HG03575 (cell line): Measurements from ENCODE around the gene EIF4E2.

ENCODE experiments used
- ATAC-seq: cut with Tn5 transposase; IDR thresholded peaks from one replicate; pipeline ENCODE4 v1.9.1; 2021; ENCODE audit not compliant: unreplicated experiment, insufficient number of reproducible peaks, low FRiP score; ENCODE audit errors: extremely low read depth

The EIF4E2 gene

GRCh38 chr2:232584238-232584637, 33.7 kb downstream of the EIF4E2 start:
- no peak for ATAC-seq

- ATAC-seq, result no peak
Measured at GRCh38 chr2:232586943-232587505, 36.5 kb downstream of the EIF4E2 start.

GRCh38 chr2:232587512-232587911, 37.0 kb downstream of the EIF4E2 start:
- ATAC-seq, result no peak

GRCh38 chr2:232588031-232588430, 37.5 kb downstream of the EIF4E2 start:
- ATAC-seq, result no peak

- no peak for ATAC-seq
Measured at GRCh38 chr2:232588680-232589585, 38.4 kb downstream of the EIF4E2 start.

- ATAC-seq, result no peak
Measured at GRCh38 chr2:232592772-232593395, 42.4 kb downstream of the EIF4E2 start.

- no peak for ATAC-seq
Measured at GRCh38 chr2:232593982-232594381, 43.5 kb downstream of the EIF4E2 start.

- ATAC-seq, result no peak
Measured at GRCh38 chr2:232597362-232598079, 47.0 kb downstream of the EIF4E2 start.

- ATAC-seq, result no peak
Measured at GRCh38 chr2:232598293-232598692, 47.8 kb downstream of the EIF4E2 start.

- no peak for ATAC-seq
Measured at GRCh38 chr2:232600053-232600773, 49.7 kb downstream of the EIF4E2 start.

GRCh38 chr2:232603283-232603682, 52.8 kb downstream of the EIF4E2 start:
- no peak for ATAC-seq

- no peak for ATAC-seq
Measured at GRCh38 chr2:232604535-232604934, 54.0 kb downstream of the EIF4E2 start.

- no peak for ATAC-seq
Measured at GRCh38 chr2:232607011-232607410, 56.5 kb downstream of the EIF4E2 start.

- ATAC-seq, result no peak
Measured at GRCh38 chr2:232609607-232610006, 59.1 kb downstream of the EIF4E2 start.

GRCh38 chr2:232610081-232610480, 59.6 kb downstream of the EIF4E2 start:
- no peak for ATAC-seq

GRCh38 chr2:232611061-232611460, 60.6 kb downstream of the EIF4E2 start:
- no peak for ATAC-seq

- no peak for ATAC-seq
Measured at GRCh38 chr2:232611559-232612218, 61.2 kb downstream of the EIF4E2 start.

GRCh38 chr2:232613538-232614134, 63.1 kb downstream of the EIF4E2 start:
- ATAC-seq, result no peak
